Muscle layer of colon (tissue), 2 donors: Measurements from ENCODE around the gene TOX2.

Source experiments
- H3K27ac ChIP-seq: one replicate; pipeline ENCODE4 v1.7.0; 2013; ENCODE audit warnings: low read depth, mild to moderate bottlenecking, low read length, moderate library complexity
- H3K27me3 ChIP-seq, 2 donors: one replicate each; pipeline ENCODE4 v1.7.0; 2013; ENCODE audit warnings: low read length in 2 of 2, mild to moderate bottlenecking in 2 of 2; ENCODE audit not compliant: insufficient read depth in 2 of 2, control insufficient read depth in 1 of 2
- H3K36me3 ChIP-seq: one replicate; pipeline ENCODE4 v1.7.0; 2013; ENCODE audit warnings: mild to moderate bottlenecking, low read length; ENCODE audit not compliant: insufficient read depth
- H3K4me1 ChIP-seq: one replicate; pipeline ENCODE4 v1.7.0; 2013; ENCODE audit warnings: mild to moderate bottlenecking, low read length; ENCODE audit not compliant: insufficient read depth
- H3K4me3 ChIP-seq, 2 donors: one replicate each; pipeline ENCODE4 v1.7.0; 2013; ENCODE audit warnings: low read length in 2 of 2, low read depth in 1 of 2, mild to moderate bottlenecking in 1 of 2, moderate library complexity in 1 of 2
- H3K9ac ChIP-seq: one replicate; pipeline ENCODE4 v1.7.0; 2013; ENCODE audit warnings: low read length
- H3K9me3 ChIP-seq: one replicate; pipeline ENCODE4 v1.7.0; 2013; ENCODE audit warnings: mild to moderate bottlenecking, low read length
- donor health status: abdominal sarcoma.
- donor health status: Adenocarcinoma of cecum.

TOX2 gene

DNA sequence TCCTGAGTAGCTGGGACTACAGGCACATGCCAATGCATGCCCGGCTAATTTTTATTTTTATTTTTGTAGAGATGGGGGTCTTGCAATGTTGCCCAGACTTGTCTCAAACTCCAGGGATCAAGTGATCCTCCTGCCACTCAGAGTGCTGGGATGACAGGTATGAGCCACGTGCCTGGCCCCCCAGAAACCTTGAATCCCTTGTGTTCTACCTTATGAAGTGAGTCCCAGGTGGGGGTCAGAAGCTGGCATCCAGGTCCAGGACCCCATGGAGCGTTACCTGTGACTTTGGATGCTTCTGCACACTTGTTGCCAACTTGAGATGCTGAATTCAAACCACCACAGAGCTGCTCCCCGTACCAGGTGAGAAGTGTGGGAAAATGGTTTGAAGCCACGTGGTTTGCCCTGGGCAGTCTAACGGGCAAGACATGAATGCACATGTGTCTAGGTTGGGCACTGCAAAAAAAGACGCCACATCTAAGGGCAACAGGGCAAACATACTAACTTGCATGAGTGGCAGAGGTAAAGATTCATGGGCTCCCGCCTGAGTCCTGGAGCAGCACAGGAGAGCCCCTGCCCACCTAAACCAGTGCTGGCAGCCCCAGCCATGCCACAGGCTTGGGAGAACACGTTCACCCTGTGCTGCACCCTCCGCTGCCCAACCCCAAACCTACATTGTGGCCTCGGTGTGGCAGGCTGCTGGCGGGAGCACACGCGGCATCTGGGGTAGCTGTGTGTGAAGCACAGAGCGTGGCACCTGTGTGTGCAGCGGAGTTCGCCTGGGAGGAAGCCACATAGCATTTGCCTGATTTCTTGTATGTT lies 171.2 kb downstream of the TOX2 start:
- Histone ChIP-seq H3K4me3 (no peak overlapping the region), H3K9ac (no peak overlapping the region), H3K4me1 (peaks cover 11% of the 10 kb centered on the region), H3K36me3 (no peaks in the 10 kb centered on the region), H3K27me3 (no peaks in the 10 kb centered on the region), H3K9me3 (no peaks in the 10 kb centered on the region), H3K27ac (no peak overlapping the region)

DNA sequence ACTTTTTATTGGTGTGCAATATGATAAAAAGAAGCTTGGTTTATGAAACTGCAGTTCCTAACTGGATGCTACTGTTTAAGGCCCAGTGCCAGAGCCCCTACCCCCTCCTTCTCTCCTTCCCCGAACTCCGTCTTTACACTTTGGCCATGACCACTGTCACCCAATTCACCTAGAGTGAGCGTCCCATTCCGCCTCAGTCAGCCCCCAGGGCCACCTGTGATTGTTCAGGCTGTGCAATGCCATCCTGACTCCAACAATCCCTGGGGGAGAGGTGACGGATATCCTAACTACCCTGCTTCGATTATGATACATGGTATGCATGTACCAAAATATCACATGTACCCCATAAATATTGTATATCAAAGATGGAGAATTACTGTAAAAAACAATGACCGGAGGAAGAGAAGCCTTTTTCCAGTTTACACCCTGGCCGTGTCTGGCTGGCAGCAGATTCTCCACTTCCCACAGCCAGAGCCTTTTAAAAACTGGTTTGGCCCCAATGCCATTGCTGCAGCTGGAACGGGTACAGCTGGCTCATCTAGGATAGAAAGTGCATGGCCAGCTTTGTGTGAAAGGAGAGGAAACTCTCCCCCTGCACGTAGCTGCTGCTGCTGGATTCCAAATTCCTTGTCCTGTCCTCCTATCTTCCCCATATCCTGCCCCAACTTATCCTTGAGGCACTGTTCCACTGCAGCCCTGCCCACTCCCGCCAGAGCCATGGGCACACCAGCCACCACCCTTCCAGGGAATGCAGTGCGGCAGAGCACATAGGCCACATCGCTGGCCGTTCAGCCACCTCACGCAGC lies 172.6 kb downstream of the TOX2 start:
- H3K4me3 ChIP-seq, result no peak overlapping the region
- no peaks in the 10 kb centered on the region for H3K27me3 ChIP-seq
- no peak overlapping the region for H3K27ac ChIP-seq
- no peaks in the 10 kb centered on the region for H3K36me3 ChIP-seq
- no peak overlapping the region for H3K9ac ChIP-seq
- H3K4me1 ChIP-seq, result peaks cover 8% of the 10 kb centered on the region
- H3K9me3 ChIP-seq, result no peaks in the 10 kb centered on the region

DNA sequence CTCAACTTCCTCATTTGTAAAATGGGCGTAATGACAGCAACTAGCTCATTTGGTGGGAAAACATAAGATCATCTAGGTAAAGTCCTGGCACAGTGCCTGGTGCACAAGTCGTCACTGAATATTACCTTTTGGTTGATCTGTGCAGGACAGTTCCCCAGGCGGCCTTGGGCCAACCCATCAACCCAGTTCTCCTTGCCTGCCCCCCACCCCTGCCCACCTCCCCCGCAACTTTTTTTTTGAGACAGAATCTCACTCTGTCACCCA lies 173.1 kb downstream of the TOX2 start:
- Histone ChIP-seq H3K4me1 (peaks cover 7% of the 10 kb centered on the region), H3K27ac (no peak overlapping the region), H3K4me3 (no peak overlapping the region), H3K27me3 (no peaks in the 10 kb centered on the region), H3K9me3 (no peaks in the 10 kb centered on the region), H3K9ac (no peak overlapping the region), H3K36me3 (no peaks in the 10 kb centered on the region)

DNA sequence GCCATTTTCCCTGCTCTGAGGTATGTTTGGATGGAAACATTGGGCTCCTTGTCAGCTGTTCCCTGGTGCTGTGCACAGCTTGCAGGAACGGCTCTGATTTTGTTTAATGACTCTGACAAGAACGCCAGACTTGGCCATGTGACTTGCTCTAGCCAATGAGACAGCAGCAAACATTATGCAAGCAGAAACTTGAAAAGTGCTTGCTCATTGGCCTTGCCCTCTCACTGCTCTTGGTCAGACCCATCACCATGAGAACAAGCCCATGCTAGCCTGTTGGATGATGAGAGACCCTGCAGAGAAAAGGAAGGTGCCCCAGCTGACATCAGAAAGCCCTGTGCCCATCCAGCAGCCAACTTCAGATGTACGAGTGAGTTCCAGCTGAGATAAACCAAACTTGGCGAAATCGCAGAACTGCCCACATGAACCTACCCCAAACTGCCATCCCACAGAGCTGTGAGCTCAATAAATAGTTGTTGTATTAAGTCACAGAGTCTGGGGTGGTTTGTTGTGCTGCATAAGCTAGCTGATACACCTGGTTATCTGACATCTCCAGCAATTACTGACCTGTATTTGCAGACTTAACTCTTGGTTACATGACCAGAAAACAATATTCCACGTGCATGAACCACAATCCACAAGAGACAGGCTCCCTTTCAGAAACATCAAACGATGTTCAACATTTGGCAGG lies 175.5 kb downstream of the TOX2 start:
- Histone ChIP-seq H3K27ac (no peak overlapping the region), H3K4me3 (no peak overlapping the region), H3K9me3 (no peaks in the 10 kb centered on the region), H3K9ac (no peak overlapping the region), H3K27me3 (no peaks in the 10 kb centered on the region), H3K4me1 (no peaks in the 10 kb centered on the region), H3K36me3 (no peaks in the 10 kb centered on the region)

DNA sequence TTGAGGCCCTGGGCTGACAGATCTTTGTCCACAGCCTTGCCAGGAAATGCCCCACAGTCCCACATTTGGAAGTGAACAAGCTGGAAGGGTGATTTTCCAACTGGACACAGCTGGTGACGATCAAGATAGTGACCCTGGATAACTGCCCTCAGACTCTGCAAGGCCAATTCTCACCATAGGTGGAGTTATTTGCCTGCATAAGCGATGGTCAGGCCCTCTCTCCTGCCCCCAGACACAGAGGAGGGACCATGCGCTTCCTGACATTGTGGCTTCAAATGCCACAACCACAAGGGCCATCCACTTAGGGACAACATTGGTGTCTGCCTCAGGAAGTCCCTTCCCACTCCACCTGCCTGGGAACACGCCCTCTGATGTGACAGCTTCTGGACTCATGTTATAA lies 176.4 kb downstream of the TOX2 start:
- Histone ChIP-seq H3K4me3 (no peak overlapping the region), H3K27ac (no peak overlapping the region), H3K9ac (no peak overlapping the region), H3K36me3 (no peaks in the 10 kb centered on the region), H3K27me3 (no peaks in the 10 kb centered on the region), H3K4me1 (no peaks in the 10 kb centered on the region), H3K9me3 (no peaks in the 10 kb centered on the region)

DNA sequence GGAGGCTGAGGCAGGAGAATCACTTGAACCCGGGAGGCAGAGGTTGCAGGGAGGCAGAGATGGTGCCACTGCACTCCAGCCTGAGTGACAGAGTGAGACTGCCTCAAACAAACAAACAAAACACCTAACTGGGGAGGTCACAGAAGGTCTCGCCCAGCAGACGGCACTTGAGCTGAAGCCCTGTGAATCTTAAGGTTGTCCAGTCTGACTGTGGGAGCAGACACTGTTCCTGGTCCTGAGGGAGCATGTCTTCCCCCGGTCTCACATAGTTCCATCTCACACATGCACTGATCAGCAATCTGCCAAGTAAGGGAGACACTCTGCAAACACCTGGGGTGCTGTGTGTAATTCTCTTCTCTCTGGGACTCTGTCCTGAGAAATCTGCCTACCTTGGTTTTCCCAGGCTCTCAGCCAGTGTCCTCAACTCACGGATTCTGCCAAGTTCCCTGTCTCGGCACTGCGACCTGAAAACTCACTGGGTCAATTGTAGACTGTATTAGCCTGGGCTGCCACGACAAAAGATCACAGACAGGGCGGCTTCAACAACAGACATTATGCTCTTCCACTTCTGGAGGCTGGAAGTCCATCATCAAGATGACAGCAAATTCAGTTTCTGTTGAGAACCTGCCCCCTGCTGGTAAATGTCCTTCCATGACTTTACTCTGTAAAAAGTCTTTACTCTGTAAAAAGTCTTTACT lies 178.0 kb downstream of the TOX2 start:
- Histone ChIP-seq H3K27ac (no peak overlapping the region), H3K4me1 (peaks cover 2% of the 10 kb centered on the region), H3K4me3 (no peak overlapping the region), H3K36me3 (no peaks in the 10 kb centered on the region), H3K9me3 (no peaks in the 10 kb centered on the region), H3K27me3 (no peaks in the 10 kb centered on the region), H3K9ac (no peak overlapping the region)

DNA sequence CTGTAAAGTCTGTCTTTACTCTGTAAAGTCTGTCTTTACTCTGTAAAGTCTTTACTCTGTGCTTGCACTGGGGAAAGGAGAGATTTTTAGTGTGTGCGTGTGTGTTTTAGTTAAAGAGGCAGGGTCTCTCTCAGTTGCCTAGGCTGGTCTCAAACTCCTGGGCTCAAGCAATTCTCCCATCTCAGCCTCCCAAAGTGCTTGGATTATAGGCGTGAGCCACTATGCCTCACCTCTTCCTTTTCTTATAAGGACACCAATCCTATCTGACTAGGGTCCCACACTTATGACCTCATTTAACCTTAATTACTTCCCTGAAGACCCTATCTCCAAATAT lies 178.6 kb downstream of the TOX2 start:
- no peaks in the 10 kb centered on the region for H3K9me3 ChIP-seq
- H3K27ac ChIP-seq, result no peak overlapping the region
- H3K36me3 ChIP-seq, result no peaks in the 10 kb centered on the region
- no peaks in the 10 kb centered on the region for H3K27me3 ChIP-seq
- H3K9ac ChIP-seq, result no peak overlapping the region
- H3K4me1 ChIP-seq, result peaks cover 7% of the 10 kb centered on the region
- no peak overlapping the region for H3K4me3 ChIP-seq

DNA sequence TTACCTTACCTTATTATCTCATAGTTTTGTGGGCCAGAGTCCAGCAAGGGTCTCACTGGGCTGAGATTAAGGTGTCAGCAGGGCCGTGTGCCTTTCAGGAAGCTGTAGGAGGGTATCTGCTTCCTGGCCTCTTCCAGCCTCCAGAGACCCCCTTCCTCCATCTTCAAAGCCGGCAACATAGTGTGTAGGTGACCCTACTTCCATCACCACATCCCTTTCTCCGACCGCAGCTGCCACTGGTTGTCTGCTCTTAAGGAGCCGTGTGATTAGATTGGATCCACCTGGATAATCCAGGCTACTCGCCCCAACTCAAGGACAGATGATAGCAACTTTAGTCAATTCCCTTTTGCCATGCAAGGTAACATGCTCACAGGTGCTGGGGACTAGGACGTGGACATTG lies 181.2 kb downstream of the TOX2 start:
- Histone ChIP-seq H3K27ac (no peak overlapping the region), H3K9me3 (no peaks in the 10 kb centered on the region), H3K4me1 (peaks cover 7% of the 10 kb centered on the region), H3K27me3 (no peaks in the 10 kb centered on the region), H3K4me3 (no peak overlapping the region), H3K36me3 (no peaks in the 10 kb centered on the region), H3K9ac (no peak overlapping the region)

DNA sequence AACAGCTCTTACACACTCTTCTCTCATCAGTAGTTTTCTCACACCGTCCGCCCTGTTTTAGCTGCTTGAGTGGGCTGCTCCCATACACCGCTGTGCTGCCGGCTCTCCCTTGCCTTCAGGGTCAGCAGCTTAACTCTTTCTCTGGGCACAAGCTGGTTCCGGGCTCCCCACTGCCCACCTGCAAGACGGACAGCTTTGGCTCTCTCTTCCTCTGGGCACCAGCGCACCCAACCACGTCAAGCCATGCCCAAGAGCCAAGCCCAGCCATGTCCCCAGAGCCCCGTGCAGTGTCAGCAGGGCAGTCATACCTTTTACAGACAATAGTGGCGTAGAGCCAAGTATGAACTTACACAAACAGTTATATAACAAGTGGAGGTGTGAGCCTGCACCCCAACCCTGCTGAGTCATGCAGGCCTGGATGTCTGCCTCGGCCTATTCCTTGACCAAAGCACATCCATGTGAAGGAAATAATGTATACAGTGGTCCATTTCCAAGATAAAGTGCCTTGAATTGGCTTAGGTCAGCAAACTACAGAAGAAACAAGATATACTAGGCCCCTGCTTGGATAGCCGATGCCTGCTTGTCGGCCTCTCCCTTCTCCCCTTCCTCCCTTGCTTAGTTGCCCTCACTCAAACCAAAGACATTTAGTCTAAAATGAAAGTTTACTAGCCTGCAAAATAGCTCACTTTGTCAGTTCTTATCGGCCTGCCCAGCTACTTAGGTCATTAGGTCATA lies 183.0 kb downstream of the TOX2 start:
- Histone ChIP-seq H3K27ac (no peak overlapping the region), H3K4me1 (peaks cover 7% of the 10 kb centered on the region), H3K9me3 (no peaks in the 10 kb centered on the region), H3K4me3 (no peak overlapping the region), H3K36me3 (no peaks in the 10 kb centered on the region), H3K27me3 (no peaks in the 10 kb centered on the region), H3K9ac (no peak overlapping the region)

DNA sequence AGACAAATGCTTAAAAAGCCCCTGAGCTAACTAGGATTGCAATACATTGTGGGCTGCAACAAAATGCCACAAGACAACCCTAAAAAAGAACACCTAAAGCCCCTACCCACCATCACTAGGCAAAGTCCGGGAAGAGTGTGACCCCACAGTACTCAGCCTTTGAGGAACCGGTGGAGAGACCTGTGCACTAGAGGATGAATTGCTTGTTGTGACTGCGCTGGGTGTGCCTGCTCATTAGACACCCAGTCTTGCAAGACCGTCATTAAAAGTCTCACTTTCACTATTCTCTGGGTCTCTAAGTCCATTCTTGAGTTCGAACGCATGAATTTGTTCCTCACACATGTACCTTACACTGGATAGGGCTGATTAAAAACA lies 183.6 kb downstream of the TOX2 start:
- no peak overlapping the region for H3K27ac ChIP-seq

DNA sequence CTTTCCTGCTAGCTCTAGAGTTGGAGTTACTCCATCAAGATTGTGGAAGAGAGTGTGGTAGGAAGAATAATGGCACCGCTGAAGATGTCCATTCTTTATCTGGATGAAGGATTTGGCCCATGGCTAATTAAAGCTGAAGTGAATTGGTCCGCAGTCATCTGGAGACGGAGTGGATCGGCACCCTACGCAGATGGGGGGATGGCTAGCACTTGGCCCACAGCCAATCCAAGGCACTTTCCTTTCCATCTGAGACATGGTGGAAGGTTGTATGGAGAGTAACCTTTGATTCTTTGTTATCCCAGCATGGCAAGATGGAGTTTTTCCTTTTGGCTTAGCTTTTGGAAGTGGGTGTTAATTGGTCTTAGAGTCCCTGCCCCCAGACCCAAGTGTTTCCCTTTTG lies 184.0 kb downstream of the TOX2 start:
- Histone ChIP-seq H3K27me3 (no peaks in the 10 kb centered on the region), H3K9me3 (no peaks in the 10 kb centered on the region), H3K4me1 (peaks cover 7% of the 10 kb centered on the region), H3K9ac (no peak overlapping the region), H3K4me3 (no peak overlapping the region), H3K36me3 (no peaks in the 10 kb centered on the region), H3K27ac (no peak overlapping the region)

More for the DNA sequence above, 183.6 kb downstream of the TOX2 start:
- H3K4me3 ChIP-seq, result no peak overlapping the region
- H3K9ac ChIP-seq, result no peak overlapping the region
- H3K27me3 ChIP-seq, result no peaks in the 10 kb centered on the region
- no peaks in the 10 kb centered on the region for H3K36me3 ChIP-seq
- no peaks in the 10 kb centered on the region for H3K9me3 ChIP-seq
- H3K4me1 ChIP-seq, result peaks cover 7% of the 10 kb centered on the region
